Measurements from ENCODE around the gene GGNBP2. TPM values are rescaled to one million over a fixed set of nuclear protein-coding genes. Genes with fewer than 3 reads are reported as not detected.

The GGNBP2 gene
- polyA plus RNA-seq, 1 experiment = 73.7 TPM

- no peaks in the 10 kb centered on the region for H3K27me3 ChIP-seq (ENCODE audit: control insufficient read depth, insufficient read depth, low read length)
- ChIA-PET POLR2A (no interaction called here), CTCF (no interaction called here)
- H3K4me3 ChIP-seq (ENCODE audit: low read depth, low read length) = no peak overlapping the region
- no peak for TF ChIP-seq CTCF (IDR thresholded peaks at IDR 0.05; ENCODE audit: insufficient read depth, low read depth, low read length)
- DNase-seq (ENCODE audit: low read depth) = no peak
- H3K36me3 ChIP-seq (ENCODE audit: control insufficient read depth, insufficient read depth, low read length) = peaks cover 17% of the 10 kb centered on the region
Measured at GRCh38 chr17:36527621-36528250, 17.0 kb upstream of the GGNBP2 start.

GRCh38 chr17:36529121-36529520, 15.6 kb upstream of the GGNBP2 start:
- Histone ChIP-seq H3K4me3 (ENCODE audit: low read depth, low read length) (no peak overlapping the region), H3K36me3 (ENCODE audit: control insufficient read depth, insufficient read depth, low read length) (peaks cover 17% of the 10 kb centered on the region), H3K27me3 (ENCODE audit: control insufficient read depth, insufficient read depth, low read length) (no peaks in the 10 kb centered on the region)
- POLR2A ChIA-PET = interaction anchor here (0.7 kb wide), 1 partner anchor 17 kb away, joined by 7 read pairs; no protein-coding TSS in a partner anchor
- DNase-seq (ENCODE audit: low read depth) = peak; percentile 8
- TF ChIP-seq CTCF (IDR thresholded peaks at IDR 0.05; ENCODE audit: insufficient read depth, low read depth, low read length) = no peak
- CTCF ChIA-PET = interaction anchor here (0.6 kb wide), 1 partner anchor 37 kb away, joined by 3 read pairs; no protein-coding TSS in a partner anchor

DNA sequence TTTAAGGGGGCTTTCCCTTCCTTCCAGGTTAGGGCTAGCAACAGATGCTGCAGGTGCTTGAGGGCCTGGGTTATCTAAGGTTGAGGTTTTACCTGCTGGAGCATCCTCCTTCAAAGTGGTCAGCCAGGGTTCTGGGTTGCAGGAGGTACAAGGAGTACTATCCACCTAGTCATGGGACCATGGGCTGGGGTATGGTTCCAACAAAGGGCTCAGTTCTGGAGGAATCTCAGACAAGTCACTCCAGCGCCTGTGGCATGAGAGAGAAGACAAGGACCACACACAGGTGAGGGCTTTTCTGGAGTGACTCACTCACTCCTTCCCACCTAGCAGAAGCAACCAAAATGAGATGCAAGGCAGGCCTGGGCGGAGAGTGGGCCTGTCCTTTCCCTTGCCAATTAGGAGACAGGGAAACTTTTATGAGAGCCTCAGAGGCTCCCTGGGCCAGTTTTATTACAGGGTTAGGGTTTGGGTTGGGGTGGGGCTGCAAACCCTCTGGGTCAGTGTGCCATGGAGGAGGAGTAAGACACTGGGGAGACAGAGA, 12.2 kb upstream of the GGNBP2 start:
- DNase-seq (ENCODE audit: low read depth) = no peak
- peaks cover 5% of the 10 kb centered on the region for H3K36me3 ChIP-seq (ENCODE audit: control insufficient read depth, insufficient read depth, low read length)
- POLR2A ChIA-PET = no interaction called here
- CTCF ChIA-PET = no interaction called here
- no peak overlapping the region for H3K4me3 ChIP-seq (ENCODE audit: low read depth, low read length)
- no peaks in the 10 kb centered on the region for H3K27me3 ChIP-seq (ENCODE audit: control insufficient read depth, insufficient read depth, low read length)
- TF ChIP-seq CTCF (IDR thresholded peaks at IDR 0.05; ENCODE audit: insufficient read depth, low read depth, low read length) = no peak

GRCh38 chr17:36533935-36534839, 10.5 kb upstream of the GGNBP2 start:
- H3K4me3 ChIP-seq (ENCODE audit: low read depth, low read length) = peak overlapping the region; percentile 52
- H3K36me3 ChIP-seq (ENCODE audit: control insufficient read depth, insufficient read depth, low read length) = peaks cover 2% of the 10 kb centered on the region
- ChIA-PET CTCF (interaction anchor here (0.6 to 2.9 kb wide), 7 partner anchors 9 to 40 kb away, joined by 3 to 6 read pairs (median 3); no protein-coding TSS in a partner anchor), POLR2A (no interaction called here)
- DNase-seq (ENCODE audit: low read depth) = peak; percentile 11
- TF ChIP-seq CTCF (IDR thresholded peaks at IDR 0.05; ENCODE audit: insufficient read depth, low read depth, low read length) = peak; percentile 65
- no peaks in the 10 kb centered on the region for H3K27me3 ChIP-seq (ENCODE audit: control insufficient read depth, insufficient read depth, low read length)
